GM10847 (cell line): ENCODE data around the gene RPN2.

Source experiments
- POLR2A ChIP-seq: IDR thresholded peaks from 2 replicates; pipeline ENCODE4 v1.6.1; 2011; ENCODE audit not compliant: insufficient read length; ENCODE audit errors: extremely low read depth

RPN2 gene

GRCh38 chr20:37198932-37199660, 20.0 kb downstream of the RPN2 start:
- TF ChIP-seq POLR2A: no peak

GRCh38 chr20:37200376-37200775, 21.2 kb downstream of the RPN2 start:
- TF ChIP-seq POLR2A: no peak

GRCh38 chr20:37200926-37201826, 22.0 kb downstream of the RPN2 start:
- TF ChIP-seq POLR2A: no peak

- TF ChIP-seq POLR2A: no peak
These were observed 22.7 kb downstream of the RPN2 start for GRCh38 chr20:37201827-37202162.

- TF ChIP-seq POLR2A: no peak
These were observed 23.3 kb downstream of the RPN2 start for GRCh38 chr20:37202267-37202943.

- no peak for TF ChIP-seq POLR2A
These were observed 24.9 kb downstream of the RPN2 start for GRCh38 chr20:37204056-37204455.

GRCh38 chr20:37205130-37205529, 26.0 kb downstream of the RPN2 start:
- TF ChIP-seq POLR2A: no peak

GRCh38 chr20:37205794-37206193, 26.7 kb downstream of the RPN2 start:
- no peak for TF ChIP-seq POLR2A

- no peak for TF ChIP-seq POLR2A
These were observed 28.0 kb downstream of the RPN2 start for GRCh38 chr20:37207171-37207570.

- no peak for TF ChIP-seq POLR2A
These were observed 30.1 kb downstream of the RPN2 start for GRCh38 chr20:37209193-37209592.

GRCh38 chr20:37209661-37210314, 30.7 kb downstream of the RPN2 start:
- no peak for TF ChIP-seq POLR2A

- no peak for TF ChIP-seq POLR2A
These were observed 39.3 kb downstream of the RPN2 start for GRCh38 chr20:37218441-37218840.

GRCh38 chr20:37218976-37219375, 39.8 kb downstream of the RPN2 start:
- TF ChIP-seq POLR2A: no peak

- TF ChIP-seq POLR2A: no peak
These were observed 40.9 kb downstream of the RPN2 start for GRCh38 chr20:37219751-37220668.
